Measurements from ENCODE around the gene DNAH12.

DNA sequence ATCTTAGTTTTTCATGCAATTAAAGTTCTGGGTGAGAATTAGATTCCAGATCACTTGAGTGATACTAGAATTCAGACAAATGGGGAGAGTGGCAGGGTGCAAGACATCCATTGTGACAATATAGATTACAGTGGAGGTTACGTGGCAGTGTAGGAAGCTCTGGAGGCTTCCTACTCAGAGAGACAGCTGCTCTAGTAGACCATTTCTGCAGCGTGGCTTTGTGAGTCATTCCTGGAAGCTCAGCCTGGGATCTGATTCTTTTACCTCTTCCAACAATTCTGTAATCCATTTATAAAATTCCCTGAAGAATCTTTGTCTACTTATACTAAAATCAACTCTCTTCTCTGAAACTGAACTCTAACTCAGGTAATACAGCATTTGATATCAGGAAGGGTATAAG lies 161.2 kb downstream of the DNAH12 start:
- TF ChIP-seq, protein P1, sequence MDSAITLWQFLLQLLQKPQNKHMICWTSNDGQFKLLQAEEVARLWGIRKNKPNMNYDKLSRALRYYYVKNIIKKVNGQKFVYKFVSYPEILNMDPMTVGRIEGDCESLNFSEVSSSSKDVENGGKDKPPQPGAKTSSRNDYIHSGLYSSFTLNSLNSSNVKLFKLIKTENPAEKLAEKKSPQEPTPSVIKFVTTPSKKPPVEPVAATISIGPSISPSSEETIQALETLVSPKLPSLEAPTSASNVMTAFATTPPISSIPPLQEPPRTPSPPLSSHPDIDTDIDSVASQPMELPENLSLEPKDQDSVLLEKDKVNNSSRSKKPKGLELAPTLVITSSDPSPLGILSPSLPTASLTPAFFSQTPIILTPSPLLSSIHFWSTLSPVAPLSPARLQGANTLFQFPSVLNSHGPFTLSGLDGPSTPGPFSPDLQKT (CRISPR knock-in tag; IDR thresholded peaks at IDR 0.05; ENCODE audit: borderline replicate concordance): no peak
- TF ChIP-seq, protein P2, sequence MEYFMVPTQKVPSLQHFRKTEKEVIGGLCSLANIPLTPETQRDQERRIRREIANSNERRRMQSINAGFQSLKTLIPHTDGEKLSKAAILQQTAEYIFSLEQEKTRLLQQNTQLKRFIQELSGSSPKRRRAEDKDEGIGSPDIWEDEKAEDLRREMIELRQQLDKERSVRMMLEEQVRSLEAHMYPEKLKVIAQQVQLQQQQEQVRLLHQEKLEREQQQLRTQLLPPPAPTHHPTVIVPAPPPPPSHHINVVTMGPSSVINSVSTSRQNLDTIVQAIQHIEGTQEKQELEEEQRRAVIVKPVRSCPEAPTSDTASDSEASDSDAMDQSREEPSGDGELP (IDR thresholded peaks at IDR 0.05; ENCODE audit: borderline replicate concordance, low read depth): no peak
- TF ChIP-seq CTCF (CRISPR knock-in tag; IDR thresholded peaks at IDR 0.05) (no peak), POLR2AphosphoS5 (IDR thresholded peaks at IDR 0.05; ENCODE audit: low read depth, low read length) (no peak), ZC3H13 (CRISPR knock-in tag; IDR thresholded peaks at IDR 0.05) (no peak), ZNF747 (CRISPR knock-in tag; IDR thresholded peaks at IDR 0.05; ENCODE audit: borderline replicate concordance) (no peak), EZH2 (conservative IDR thresholded peaks at IDR 0.05; ENCODE audit: low read depth, low read length) (no peak)

All from HepG2 (cell line).